LNCAP (cell line): Measurements from ENCODE around the gene PCOLCE2.

Experiments used
- TF ChIP-seq, protein P1 (sequence below): fragments of 450-650 bp; IDR thresholded peaks from 2 replicates; pipeline ENCODE4 v1.5.1; 2017; ENCODE audit warnings: mild to moderate bottlenecking

PCOLCE2 gene

DNA sequence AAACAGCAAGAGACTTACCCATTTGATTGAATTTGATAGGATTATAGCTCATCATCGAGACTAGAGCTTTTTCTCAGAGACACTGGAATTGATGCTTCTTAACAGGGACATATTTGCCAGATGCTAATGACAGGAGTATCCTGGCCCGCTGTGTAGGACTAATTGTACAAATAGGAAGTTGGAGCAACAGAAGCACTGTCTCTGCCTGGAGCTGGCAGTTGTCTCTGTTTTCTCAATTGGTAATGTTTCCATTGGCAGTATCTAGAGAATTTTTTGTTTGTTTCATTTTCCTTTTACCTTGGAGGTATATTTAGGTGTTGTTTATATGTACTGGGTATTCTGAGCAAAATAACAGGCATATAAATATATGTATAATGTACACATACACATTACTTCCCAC is 8.9 kb upstream of the PCOLCE2 start:
- TF ChIP-seq, protein P1, sequence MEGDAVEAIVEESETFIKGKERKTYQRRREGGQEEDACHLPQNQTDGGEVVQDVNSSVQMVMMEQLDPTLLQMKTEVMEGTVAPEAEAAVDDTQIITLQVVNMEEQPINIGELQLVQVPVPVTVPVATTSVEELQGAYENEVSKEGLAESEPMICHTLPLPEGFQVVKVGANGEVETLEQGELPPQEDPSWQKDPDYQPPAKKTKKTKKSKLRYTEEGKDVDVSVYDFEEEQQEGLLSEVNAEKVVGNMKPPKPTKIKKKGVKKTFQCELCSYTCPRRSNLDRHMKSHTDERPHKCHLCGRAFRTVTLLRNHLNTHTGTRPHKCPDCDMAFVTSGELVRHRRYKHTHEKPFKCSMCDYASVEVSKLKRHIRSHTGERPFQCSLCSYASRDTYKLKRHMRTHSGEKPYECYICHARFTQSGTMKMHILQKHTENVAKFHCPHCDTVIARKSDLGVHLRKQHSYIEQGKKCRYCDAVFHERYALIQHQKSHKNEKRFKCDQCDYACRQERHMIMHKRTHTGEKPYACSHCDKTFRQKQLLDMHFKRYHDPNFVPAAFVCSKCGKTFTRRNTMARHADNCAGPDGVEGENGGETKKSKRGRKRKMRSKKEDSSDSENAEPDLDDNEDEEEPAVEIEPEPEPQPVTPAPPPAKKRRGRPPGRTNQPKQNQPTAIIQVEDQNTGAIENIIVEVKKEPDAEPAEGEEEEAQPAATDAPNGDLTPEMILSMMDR = no peak

DNA sequence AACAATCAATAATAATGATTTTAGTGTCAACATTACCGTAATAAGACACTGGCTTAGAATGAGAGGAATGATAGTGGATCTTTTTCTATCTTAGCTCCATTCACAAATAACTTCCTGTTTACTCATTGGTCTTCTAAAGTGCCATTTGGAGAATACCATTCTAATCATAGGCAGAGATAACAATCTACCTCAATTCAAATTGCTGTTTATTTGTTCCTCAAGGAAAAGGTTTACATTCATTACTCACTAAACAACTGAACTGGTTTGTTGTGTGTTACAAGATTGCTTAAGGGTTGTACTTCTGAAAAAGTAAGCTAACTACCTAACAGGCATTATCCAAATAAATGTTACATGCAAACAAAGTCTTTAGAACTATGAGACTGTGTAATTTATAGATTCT is 8.1 kb upstream of the PCOLCE2 start:
- TF ChIP-seq, protein P1 = no peak

DNA sequence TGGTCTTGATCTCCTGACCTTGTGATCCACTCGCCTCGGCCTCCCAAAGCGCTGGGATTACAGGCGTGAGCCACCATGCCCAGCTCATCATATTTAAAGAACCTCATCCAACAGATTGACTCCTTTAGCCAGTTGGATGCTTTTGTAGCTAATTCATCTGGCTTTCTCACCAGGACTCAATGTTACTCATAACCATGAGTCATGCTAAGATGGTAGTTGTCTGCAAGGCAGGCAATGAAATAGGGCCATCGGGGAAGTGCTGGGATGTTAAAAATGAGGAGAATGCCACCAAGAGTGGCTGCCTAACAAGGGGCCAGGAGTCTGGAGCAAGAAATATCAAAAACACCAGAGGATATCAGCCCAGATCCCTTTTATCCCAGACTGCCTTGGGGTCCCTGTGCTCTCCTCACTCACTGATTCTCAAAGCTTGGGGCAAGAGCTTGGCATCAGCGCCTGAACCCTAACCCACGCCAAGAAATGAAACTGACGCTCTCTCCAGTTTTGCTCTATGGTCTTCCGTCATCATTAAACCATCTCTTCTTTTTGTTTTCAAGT is 7.4 kb upstream of the PCOLCE2 start:
- TF ChIP-seq, protein P1 = no peak

DNA sequence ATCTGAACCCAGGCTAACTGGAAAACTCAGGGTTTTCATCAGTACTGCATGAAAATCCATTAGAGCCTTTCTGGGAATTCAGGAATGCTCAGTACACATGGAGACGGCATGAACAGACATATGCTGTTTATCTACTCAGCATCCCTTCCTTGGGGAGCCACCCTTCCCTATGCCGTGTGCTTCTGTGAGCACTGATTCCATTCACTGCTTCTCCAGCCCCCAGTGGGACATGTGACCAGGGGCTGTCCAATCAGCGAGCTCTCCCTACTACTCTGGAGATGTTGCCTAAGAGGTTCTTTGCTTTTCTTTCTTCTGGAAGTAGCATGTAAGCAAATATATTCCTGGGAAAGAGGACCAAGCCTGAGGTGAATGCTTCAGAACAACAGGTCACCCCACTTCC is 5.6 kb upstream of the PCOLCE2 start:
- TF ChIP-seq, protein P1 = no peak

DNA sequence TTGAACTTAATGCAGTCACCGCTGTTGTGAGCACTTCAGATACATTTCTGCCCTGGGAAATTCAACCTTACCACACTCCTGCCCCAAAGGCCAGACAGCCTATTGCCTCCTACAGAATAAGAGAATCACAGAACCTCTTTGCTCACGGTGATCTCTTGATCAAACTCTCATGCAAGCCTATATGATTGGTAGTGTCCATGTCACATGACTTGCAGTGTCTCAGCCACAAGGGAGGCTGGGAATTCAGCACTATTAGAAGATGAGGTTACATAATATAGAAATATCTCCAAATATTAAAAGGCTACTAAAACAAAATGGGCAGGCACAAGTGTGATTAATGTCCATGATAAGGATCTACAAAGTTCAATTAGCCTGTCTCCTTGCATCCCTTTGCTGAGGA is 3.8 kb upstream of the PCOLCE2 start:
- TF ChIP-seq, protein P1 = no peak

DNA sequence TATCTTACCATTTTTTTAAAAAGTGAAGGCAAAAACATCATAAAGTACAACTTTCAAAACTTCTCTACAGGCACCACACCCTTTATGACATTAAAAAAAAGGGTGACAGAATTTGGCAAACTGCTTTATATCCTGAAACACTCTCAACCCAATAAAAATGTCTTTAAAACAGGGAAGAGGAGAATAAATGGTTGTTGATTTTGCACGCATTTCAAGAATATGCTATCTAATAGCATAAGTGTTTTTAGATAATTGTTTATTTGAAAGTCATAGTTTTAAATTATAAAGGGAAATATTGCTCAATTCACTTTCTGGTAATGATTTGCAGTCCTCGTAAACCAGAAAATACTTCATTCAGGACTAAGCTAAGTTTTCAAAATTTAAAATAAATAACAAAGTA is 1.7 kb upstream of the PCOLCE2 start:
- TF ChIP-seq, protein P1 = no peak

DNA sequence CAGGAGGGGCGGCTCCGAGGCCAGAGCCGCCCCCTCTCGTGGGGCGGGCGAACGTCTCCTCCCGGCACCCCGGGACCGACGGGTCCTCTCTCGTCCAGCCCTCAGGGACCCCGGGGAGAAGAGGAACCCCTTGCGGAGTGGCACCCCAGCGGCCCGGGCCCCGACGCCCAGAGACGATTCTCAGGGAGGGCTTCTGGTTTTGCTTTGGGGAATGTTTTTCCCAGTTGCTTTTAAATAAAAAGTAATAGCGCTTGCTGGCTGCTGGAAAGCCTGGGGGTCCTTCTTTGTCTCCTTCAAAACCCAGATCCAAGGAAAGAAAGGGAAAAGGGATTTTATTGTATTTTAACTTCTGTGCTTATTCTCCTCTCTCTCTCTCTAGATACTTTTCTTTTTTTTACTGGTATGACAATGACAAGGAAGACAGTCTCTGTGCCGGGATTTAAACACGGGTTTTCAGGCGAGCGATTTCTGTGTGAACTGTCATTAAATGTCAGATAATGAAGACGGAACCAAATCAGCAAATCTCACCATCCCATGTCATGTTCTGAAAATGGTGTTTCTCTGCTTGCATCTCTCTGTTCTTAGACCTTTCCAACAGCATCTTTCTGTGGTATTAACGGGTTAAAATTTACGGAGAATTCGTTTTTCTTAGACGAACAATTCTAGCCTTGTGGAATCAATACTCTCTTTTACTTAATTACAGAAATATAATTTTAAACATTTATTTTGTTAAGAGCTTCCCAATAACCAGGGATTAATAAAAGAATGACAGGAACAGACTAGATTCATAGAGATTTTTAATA is 530 bp upstream of the PCOLCE2 start:
- TF ChIP-seq, protein P1 = no peak

DNA sequence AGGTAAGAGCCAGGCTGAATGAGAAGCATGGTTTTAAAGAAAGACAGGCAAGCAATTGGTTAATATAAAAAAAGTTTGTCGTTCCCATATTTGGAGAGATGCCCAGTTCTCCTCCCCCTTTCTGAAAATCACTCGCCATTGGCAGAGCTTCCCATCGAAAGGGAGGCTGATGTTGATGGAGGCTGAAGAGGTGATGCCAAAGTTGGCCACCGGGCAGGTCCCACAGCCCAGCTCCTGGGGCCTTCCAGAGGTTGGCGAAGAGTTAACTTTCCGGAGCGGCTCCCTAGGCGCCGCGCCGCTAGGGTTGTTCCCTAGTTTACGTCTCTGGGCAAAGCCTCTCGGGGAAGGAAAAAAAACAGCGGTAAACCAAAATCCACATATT is 793 bp downstream of the PCOLCE2 start:
- TF ChIP-seq, protein P1 = no peak
